Brain pericyte (primary cell): ENCODE data around the gene FOXP1.
"Not testable (repeated sequence)": the region's sequence is repeated elsewhere in the genome, so short reads cannot be mapped to it uniquely, and the experiment has no call there.

ENCODE experiments used
- DNase-seq: peaks from one replicate; pipeline ENCODE4 v3.0.0-alpha.2; 2012; ENCODE audit warnings: low read depth, low spot score

The FOXP1 gene

GRCh38 chr3:71453319-71453718 lies 130.2 kb downstream of the FOXP1 start:
- no peak for DNase-seq

DNA sequence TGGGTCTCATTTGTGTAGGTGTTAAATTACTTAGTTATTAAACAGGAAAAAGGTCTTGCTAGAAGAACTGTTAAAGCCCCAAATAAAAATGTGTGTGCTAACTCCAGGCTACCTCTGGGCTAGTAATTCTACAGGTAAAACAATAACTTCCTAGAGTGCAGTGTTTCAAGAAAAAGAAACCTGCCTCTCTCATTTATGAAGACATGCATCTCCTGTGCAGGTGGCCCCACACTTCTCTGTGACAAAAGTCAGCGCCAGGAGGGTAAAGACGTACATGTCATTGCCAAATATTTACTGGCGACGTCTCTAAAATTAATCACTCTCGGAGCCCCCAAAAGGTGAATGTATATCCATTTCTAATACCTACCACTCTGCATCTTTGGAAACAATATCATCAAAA lies 131.7 kb downstream of the FOXP1 start:
- DNase-seq: no peak

DNA sequence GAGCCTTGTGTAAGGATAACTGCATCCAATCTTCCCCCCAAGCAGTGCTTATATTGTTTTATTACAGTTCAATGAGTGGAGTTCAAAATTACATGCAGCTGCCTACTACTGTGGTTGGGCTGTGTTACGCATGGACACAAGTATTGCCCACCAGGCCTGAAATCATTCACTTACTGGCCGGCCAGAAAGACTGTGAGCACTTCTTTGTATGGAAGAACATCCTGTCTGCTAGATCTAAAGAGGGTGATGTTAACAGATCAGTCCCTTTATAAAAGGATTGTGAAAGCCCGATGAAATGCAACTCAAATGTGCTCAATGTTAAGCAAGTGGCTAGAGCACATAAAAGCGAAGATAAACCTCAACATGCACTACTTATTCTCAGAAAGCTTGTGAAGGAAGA lies 132.5 kb downstream of the FOXP1 start:
- DNase-seq: no peak

GRCh38 chr3:71450162-71450561 lies 133.4 kb downstream of the FOXP1 start:
- DNase-seq: no peak

DNA sequence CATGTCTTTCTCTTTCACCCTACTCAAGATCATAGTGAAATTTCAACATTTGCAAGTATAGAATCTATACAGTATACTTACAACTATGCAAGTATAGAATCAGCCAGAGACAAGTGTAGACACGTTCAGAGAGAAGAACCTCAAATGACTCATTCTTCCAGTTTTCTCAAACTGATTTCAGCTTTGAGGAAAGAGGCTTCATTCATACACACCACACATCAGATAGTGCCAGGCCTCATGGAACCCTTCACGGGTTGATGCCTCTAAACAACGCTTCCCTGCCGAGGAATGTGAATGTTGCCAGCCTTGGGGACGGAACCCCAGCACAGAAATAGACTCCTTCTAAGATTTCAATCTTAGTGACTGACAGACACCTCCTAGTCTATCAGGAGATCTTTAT lies 135.7 kb downstream of the FOXP1 start:
- DNase-seq: no peak

GRCh38 chr3:71447197-71447596 lies 136.3 kb downstream of the FOXP1 start:
- no peak for DNase-seq

DNA sequence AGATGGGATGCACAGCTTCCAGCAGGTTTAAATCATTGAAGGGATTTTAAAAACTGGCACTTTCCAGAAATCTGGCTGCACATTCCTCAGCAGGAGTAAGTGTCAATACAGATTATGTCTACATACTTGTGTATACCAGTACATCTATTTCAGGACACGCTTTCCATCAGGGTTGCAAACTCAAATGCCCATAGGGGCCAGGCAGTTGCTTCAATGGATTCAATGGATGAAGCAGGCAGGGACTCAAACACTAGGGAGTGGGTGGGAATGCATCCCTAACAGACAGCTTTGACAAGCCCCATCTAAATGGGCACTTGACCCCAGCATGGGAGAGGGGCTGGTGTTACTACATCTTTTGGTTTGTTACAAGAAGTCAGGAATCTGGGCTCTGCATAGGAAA lies 136.8 kb downstream of the FOXP1 start:
- DNase-seq: no peak

- no peak for DNase-seq
These were observed 137.3 kb downstream of the FOXP1 start for GRCh38 chr3:71446260-71446659.

DNA sequence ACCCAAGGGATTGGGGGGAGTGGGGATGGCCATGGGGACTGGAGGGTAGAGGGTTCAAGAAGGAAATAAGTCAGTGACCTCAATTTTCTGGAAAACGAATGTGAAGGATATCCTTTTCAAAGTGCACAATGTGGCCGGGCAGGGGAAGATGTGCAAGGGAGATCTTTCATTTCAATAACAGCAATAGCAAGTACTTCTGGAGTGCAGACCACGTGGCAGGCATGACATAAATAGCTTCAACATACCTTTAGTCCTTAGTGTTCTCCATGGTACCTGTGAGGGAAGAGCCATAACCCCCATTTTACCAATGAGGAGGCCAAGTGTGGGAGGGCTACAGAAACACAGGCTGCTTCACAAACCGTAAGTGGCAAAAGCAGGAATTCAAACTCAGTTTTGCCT lies 138.7 kb downstream of the FOXP1 start:
- no peak for DNase-seq

DNA sequence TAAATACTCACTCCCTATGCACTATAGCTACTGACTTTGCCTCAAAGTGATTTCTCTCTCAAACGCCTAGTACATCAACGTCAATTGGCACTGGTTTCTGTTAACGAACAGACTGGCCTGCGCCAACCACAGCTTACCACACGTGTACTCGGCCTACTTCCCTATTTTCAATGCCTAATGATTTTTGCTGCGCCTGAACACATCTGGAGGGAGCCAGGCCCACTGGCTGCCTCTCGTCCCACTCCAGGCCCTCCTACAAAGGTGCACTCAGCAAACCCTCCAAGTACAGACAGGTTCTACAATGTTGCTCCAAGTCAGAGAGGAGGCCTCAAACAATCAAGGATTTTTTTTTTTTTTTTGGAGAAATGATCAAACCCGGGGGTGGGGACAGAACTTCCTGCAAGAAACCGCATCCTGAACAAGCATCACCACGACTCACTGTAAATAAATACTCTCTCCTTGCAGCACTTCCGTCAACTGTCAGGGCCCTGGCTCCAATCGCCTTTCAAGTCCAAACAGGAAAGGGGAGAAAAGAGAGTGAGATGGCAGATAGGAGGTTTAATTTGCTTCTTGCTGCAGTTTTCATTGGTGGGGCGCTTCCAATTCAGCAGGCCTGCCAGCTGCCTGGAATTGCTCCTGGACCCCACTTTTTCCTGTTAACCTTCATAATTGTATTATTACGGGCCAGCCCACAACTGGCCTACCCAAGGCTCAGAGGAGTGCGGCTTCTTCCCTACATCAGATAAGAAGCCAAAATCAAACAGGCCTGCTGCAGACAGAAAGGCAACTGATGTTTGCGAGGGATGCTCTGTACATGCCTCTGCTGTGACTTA lies 139.3 kb downstream of the FOXP1 start:
- no peak for DNase-seq

GRCh38 chr3:71443332-71443731 lies 140.2 kb downstream of the FOXP1 start:
- no peak for DNase-seq

DNA sequence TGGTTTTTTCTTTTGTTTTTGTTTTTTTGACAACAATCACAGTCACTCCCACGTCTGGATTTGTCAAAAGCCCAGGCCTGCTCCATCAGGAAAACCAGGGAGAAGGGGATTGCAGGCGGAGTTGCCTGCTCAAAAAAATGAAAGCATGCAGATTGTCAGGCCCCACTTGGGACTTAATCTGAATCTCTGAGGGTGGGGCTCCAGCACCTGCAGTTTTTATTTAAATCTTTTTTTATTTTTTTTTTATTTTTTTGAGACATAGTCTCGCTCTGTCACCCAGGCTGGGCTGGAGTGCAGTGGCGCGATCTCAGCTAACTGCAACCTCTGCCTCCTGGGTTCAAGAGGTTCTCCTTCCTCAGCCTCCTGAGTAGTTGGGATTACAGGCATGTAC lies 140.9 kb downstream of the FOXP1 start:
- DNase-seq: no peak

- no peak for DNase-seq
These were observed 141.4 kb downstream of the FOXP1 start for GRCh38 chr3:71441925-71442651.

DNA sequence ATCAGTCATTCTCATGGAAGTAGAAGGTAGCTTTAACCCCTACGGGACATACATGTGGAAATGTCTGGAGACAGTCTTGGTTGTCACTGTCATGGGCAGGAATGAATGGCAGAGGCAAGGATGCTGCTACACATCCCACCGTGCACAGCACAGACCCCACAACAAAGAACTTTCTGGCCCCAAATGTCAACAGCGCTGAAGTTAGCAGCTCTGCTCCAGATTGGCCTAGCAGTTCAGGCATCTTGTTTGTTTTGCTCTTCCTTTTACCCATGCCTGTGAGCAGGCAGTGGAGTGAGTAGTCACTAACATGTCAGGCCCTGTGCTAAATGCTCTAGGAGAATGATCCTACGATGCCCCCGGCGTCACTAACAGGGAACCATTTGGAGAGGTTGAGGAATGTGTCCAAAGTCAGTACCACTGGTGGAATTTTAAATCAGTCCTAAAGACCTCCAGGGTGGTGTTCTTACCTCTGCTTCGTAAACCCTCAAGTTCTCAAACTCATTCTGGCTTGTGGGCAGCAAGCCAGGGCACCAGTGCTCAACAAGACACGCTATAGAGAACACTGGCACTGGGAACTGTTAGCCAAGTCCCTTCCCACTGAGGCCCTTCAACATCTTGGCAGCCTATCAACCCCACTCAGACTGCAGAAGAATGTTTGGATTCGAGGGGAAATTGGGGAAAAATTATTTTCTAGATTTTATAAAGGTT lies 142.2 kb downstream of the FOXP1 start:
- no peak for DNase-seq

DNA sequence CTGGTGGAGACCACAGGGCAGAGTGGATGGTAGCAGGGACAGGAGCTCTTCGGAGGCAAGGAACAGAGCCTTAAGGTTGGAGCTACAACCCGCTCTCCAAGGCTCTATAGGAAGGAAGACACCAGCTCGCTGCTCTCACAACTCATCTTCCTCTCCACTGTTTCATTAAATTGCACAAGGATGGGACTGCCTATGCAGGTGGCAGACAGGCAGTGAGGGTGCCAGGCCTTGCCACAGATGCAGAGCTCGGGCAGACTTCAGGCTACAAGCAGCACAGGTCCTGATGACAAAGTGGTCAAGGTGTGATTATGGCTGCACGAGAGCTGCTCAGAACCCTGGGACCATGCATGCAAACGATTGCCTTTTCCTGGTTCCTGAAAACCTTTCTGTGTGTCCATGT lies 144.6 kb downstream of the FOXP1 start:
- DNase-seq: no peak

- no peak for DNase-seq
These were observed 145.3 kb downstream of the FOXP1 start for GRCh38 chr3:71438071-71438685.

DNA sequence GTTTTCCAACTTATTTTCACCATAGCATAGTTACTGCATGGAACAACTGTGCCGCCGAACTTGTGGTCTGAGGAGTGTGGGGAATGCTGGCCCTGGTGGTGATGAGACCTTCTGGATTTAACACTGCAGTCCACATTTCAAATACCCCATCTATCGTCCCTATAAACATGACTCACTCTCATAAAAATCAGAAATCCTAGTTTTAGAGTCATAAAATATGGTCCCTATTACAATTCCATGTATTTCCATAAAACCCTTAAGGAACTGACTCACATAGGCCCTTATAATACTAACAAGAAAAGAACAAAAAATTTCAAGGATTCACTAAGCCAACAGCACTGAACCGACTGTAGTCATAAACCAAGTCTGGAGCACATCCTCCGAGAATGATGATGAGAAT lies 147.2 kb downstream of the FOXP1 start:
- DNase-seq: no peak

DNA sequence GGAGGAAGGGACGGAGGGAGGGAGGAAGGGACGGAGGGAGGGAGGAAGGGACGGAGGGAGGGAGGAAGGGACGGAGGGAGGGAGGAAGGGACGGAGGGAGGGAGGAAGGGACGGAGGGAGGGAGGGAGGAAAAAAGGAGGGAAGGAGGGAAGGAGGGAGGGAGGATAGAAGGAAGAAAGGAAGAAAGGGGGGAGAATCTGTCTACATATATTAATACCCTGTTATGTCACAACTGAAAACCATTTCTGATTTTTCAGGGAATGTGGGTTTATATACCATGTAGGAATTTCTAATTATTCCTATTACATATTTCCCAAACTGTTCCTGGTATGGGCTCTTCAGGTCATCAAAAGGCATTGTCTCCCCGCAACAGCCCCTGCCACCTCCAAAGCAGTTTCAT lies 147.7 kb downstream of the FOXP1 start:
- not testable (repeated sequence) for DNase-seq

DNA sequence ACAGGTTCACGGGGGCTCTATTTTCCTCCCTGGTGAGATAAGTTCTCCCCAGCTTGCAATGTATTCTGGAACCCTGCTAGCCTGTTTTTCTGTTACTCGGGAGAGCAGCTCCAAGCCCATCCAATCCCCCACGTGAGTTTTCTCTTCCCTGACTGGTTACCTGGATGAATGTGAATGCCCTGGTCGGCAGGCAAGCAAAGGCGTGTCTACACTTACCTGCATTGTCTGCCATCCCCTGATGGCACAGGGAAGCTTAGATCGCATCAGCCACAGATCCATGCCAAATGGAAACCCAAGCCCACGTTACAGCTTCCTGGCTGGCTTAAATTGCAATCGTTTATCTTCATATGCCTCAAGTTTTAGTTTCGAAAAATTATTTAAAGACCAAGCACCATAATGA lies 149.9 kb downstream of the FOXP1 start:
- DNase-seq: no peak

DNA sequence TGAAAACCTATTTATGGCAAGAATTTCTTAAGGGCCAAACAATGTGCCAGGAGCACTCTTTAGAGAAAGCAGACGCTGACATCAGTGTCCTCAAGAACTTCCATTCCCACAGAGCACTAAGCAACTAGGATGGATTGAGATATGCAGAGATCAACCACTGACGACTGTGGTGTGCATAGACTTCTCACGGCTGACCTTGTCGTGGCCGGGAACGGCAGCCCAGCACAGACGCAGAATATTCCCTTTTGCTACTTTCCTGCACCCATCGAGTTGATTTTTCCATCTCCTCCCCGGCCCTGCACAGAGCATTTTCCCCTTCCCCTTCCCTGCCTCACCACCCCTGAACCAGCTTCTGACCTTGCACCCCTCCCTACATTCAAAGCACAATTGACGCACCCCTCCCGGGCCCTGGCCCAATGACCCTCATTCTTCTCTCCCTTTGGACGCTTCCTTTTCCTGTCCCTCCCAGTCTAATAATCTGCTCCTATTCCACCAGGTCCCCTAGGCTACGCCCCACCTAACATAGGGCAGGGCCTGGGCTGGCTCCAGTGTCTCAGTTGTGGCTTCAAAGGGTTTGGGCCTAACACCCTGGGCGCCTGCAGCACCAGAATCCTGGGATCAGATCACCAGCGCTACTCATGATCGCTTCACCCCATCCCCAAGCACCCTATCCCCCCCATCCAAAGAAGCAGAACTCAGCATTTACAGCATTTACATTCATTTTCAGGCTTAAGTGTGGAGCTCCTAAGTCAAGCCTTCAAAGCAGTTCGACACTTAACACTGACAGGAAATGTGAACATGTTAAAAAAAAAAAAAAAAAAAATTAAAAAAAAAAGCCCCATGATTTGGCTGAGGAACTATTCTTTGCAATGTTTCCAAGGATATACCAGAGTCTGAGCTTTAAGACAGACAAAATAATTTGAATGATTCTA lies 151.2 kb downstream of the FOXP1 start:
- DNase-seq: no peak

- DNase-seq: no peak
These were observed 152.5 kb downstream of the FOXP1 start for GRCh38 chr3:71430941-71431552.
